ENCODE measurements around the gene TRIO.

GRCh38 chr5:14206028-14206725 is 63.0 kb downstream of the TRIO start:
- TF ChIP-seq POLR2A (IDR thresholded peaks at IDR 0.05) = no peak
- TF ChIP-seq CTCF (IDR thresholded peaks at IDR 0.05) = no peak

Measured in transverse colon (tissue), 3 donors.